Measurements from ENCODE around the gene WARS2.

DNA sequence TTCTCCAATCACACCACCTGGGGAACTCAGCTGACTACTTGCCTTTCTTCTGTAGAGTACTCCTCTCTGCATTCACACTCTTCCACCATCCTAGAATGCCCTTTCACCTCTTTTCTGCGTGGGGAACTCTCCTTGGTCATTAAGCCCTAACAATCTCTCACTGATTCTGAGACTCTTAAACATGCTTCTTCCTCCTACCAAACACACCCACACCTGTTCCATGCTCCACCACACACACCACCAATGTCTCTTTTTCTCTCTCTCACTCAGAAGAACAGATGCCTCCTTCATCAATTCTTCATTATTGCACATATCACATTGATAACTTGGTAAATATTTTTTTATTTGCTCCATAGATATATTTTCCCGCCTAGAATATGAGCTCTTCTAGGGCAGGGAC is 53.6 kb downstream of the WARS2 start:
- no peak for TF ChIP-seq POLR2A (IDR thresholded peaks at IDR 0.05; ENCODE audit: low read length)
- TF ChIP-seq GATA1 (IDR thresholded peaks at IDR 0.05; ENCODE audit: low read depth, low read length): no peak

All from erythroblast (primary cell).